Activated B cell treated with CpG ODN at 0.5 μM for 24 hours (primary cell): ENCODE data around the gene KPNA5. TPM values are rescaled to one million over a fixed set of nuclear protein-coding genes. Genes with fewer than 3 reads are reported as not detected.
"Not testable (repeated sequence)": the region's sequence is repeated elsewhere in the genome, so short reads cannot be mapped to it uniquely, and the experiment has no call there.

Experiments
- ATAC-seq: fragments of 200-7000 bp; cut with Tn5 transposase; one replicate; pipeline ENCODE4 v1.10.0; 2021; ENCODE audit warnings: low read depth, mild to moderate bottlenecking, moderate library complexity
- CTCF ChIA-PET: fragments of 350-600 bp; sonication (Branson Sonifier 250); formaldehyde crosslinking; loops from one replicate; lab custom pipeline; 2021; ENCODE audit warnings: antibody characterized with exemption; lab: Charles Lee
- POLR2A ChIA-PET: fragments of 350-600 bp; sonication (Branson Sonifier 250); formaldehyde crosslinking; loops from one replicate; lab custom pipeline; 2021; ENCODE audit warnings: antibody characterized with exemption; lab: Charles Lee
- DNase-seq: peaks from one replicate; pipeline ENCODE4 v3.0.0; 2022
- H3K27ac Mint-ChIP-seq: one replicate; pipeline ENCODE4 v1.8.0; 2020; ENCODE audit warnings: mixed read lengths
- H3K27me3 Mint-ChIP-seq: one replicate; pipeline ENCODE4 v1.8.0; 2021; ENCODE audit warnings: mixed read lengths
- H3K36me3 Mint-ChIP-seq: one replicate; pipeline ENCODE4 v1.8.0; 2021; ENCODE audit warnings: low read depth, mixed read lengths
- H3K4me1 Mint-ChIP-seq: one replicate; pipeline ENCODE4 v1.8.0; 2021; ENCODE audit warnings: mixed read lengths
- H3K4me3 Mint-ChIP-seq: one replicate; pipeline ENCODE4 v1.8.0; 2020; ENCODE audit warnings: mild to moderate bottlenecking, mixed read lengths
- H3K9me3 Mint-ChIP-seq: one replicate; pipeline ENCODE4 v1.8.0; 2020; ENCODE audit warnings: mixed read lengths
- CTCF ChIP-seq: fragments of 200-600 bp; IDR thresholded peaks from one replicate; pipeline ENCODE4 v1.8.0; 2022; ENCODE audit warnings: antibody characterized with exemption, mild to moderate bottlenecking
- intact Hi-C: fragments of 100-400 bp; cut with micrococcal nuclease; formaldehyde crosslinking; loops from one replicate; pipeline ENCODE4 v1.15.1; 2024
- total RNA-seq: library from RNA; stranded (reverse); gene quantifications from 2 replicates; pipeline ENCODE4 v1.2.3, GENCODE V29; 2022

KPNA5 gene
- total RNA-seq, 1 donor from 2014 or later: 25.0 TPM

- ChIA-PET POLR2A (no interaction called here), CTCF (interaction anchor here (1.2 to 2.2 kb wide), 2 partner anchors 22 to 115 kb away, joined by 3 to 6 read pairs; no protein-coding TSS in a partner anchor)
- Mint-ChIP-seq H3K27ac (no peak overlapping the region), H3K4me3 (no peak overlapping the region), H3K27me3 (no peaks in the 10 kb centered on the region), H3K9me3 (no peaks in the 10 kb centered on the region), H3K4me1 (peaks cover 2% of the 10 kb centered on the region), H3K36me3 (peaks cover 60% of the 10 kb centered on the region)
- DNase-seq (no peak), ATAC-seq (no peak)
- intact Hi-C loops: loop anchor here (5.0 kb wide), 2 partner anchors 362 to 382 kb away; no protein-coding TSS in a partner anchor
- no peak for TF ChIP-seq CTCF
These were observed 31.9 kb upstream of the KPNA5 start for GRCh38 chr6:116649129-116649528.

GRCh38 chr6:116651916-116652315, 29.1 kb upstream of the KPNA5 start:
- intact Hi-C loops: no loop called here
- ATAC-seq (no peak), DNase-seq (no peak)
- H3K4me3 Mint-ChIP-seq: no peak overlapping the region
- peaks cover 64% of the 10 kb centered on the region for H3K36me3 Mint-ChIP-seq
- no peaks in the 10 kb centered on the region for H3K9me3 Mint-ChIP-seq
- TF ChIP-seq CTCF: no peak
- CTCF ChIA-PET: no interaction called here
- H3K27me3 Mint-ChIP-seq: no peaks in the 10 kb centered on the region
- no peak overlapping the region for H3K27ac Mint-ChIP-seq
- POLR2A ChIA-PET: no interaction called here
- H3K4me1 Mint-ChIP-seq: no peaks in the 10 kb centered on the region

- Mint-ChIP-seq H3K9me3 (no peaks in the 10 kb centered on the region), H3K27ac (no peak overlapping the region), H3K4me1 (peaks cover 40% of the 10 kb centered on the region), H3K36me3 (peaks cover 50% of the 10 kb centered on the region), H3K4me3 (no peak overlapping the region), H3K27me3 (no peaks in the 10 kb centered on the region)
- no peak for TF ChIP-seq CTCF
- POLR2A ChIA-PET: no interaction called here
- CTCF ChIA-PET: interaction anchor here (0.5 kb wide), 1 partner anchor 117 kb away, joined by 3 read pairs; no protein-coding TSS in a partner anchor
- DNase-seq: no peak
- intact Hi-C loops: no loop called here
- ATAC-seq: no peak
These were observed 19.4 kb upstream of the KPNA5 start for GRCh38 chr6:116661594-116661993.

GRCh38 chr6:116662202-116662601, 18.8 kb upstream of the KPNA5 start:
- ATAC-seq (no peak), DNase-seq (no peak)
- ChIA-PET POLR2A (no interaction called here), CTCF (no interaction called here)
- Mint-ChIP-seq H3K27ac (no peak overlapping the region), H3K9me3 (no peaks in the 10 kb centered on the region), H3K4me1 (peaks cover 44% of the 10 kb centered on the region), H3K27me3 (no peaks in the 10 kb centered on the region), H3K36me3 (peaks cover 45% of the 10 kb centered on the region), H3K4me3 (no peak overlapping the region)
- no peak for TF ChIP-seq CTCF
- intact Hi-C loops: no loop called here

- H3K4me3 Mint-ChIP-seq: no peak overlapping the region
- no peak overlapping the region for H3K27ac Mint-ChIP-seq
- no peaks in the 10 kb centered on the region for H3K9me3 Mint-ChIP-seq
- ATAC-seq (no peak), DNase-seq (no peak)
- peaks cover 54% of the 10 kb centered on the region for H3K4me1 Mint-ChIP-seq
- H3K27me3 Mint-ChIP-seq: no peaks in the 10 kb centered on the region
- H3K36me3 Mint-ChIP-seq: peaks cover 40% of the 10 kb centered on the region
- intact Hi-C loops: no loop called here
- TF ChIP-seq CTCF: no peak
- ChIA-PET CTCF (no interaction called here), POLR2A (no interaction called here)
These were observed 17.7 kb upstream of the KPNA5 start for GRCh38 chr6:116663308-116663707.

GRCh38 chr6:116664169-116664568, 16.8 kb upstream of the KPNA5 start:
- H3K9me3 Mint-ChIP-seq, intact Hi-C loops, POLR2A ChIA-PET, CTCF ChIA-PET, H3K4me3 Mint-ChIP-seq, H3K27me3 Mint-ChIP-seq, DNase-seq, H3K27ac Mint-ChIP-seq, ATAC-seq: not testable (repeated sequence)
- Mint-ChIP-seq H3K4me1 (peaks cover 54% of the 10 kb centered on the region), H3K36me3 (peaks cover 42% of the 10 kb centered on the region)
